Bone marrow (tissue), 2 donors: ENCODE measurements around the gene VWA8.
"Not testable (repeated sequence)": the region's sequence is repeated elsewhere in the genome, so short reads cannot be mapped to it uniquely, and the experiment has no call there.

ENCODE experiments used
- DNase-seq, 2 donors: peaks; one replicate each; lab custom pipeline; 2025; lab: John Stamatoyannopoulos, UW

VWA8 gene

GRCh38 chr13:41643507-41643906 lies 317.4 kb downstream of the VWA8 start:
- DNase-seq, result no peak

- no peak for DNase-seq
These were observed 318.9 kb downstream of the VWA8 start for GRCh38 chr13:41641961-41642360.

- no peak for DNase-seq
These were observed 319.5 kb downstream of the VWA8 start for GRCh38 chr13:41641429-41641828.

- no peak for DNase-seq
These were observed 320.7 kb downstream of the VWA8 start for GRCh38 chr13:41639955-41640780.

- no peak for DNase-seq
These were observed 321.5 kb downstream of the VWA8 start for GRCh38 chr13:41639237-41639904.

GRCh38 chr13:41637586-41637985 lies 323.3 kb downstream of the VWA8 start:
- DNase-seq, result no peak

GRCh38 chr13:41637032-41637431 lies 323.9 kb downstream of the VWA8 start:
- DNase-seq, result not testable (repeated sequence)

GRCh38 chr13:41636590-41636989 lies 324.3 kb downstream of the VWA8 start:
- not testable (repeated sequence) for DNase-seq

- no peak for DNase-seq
These were observed 326.5 kb downstream of the VWA8 start for GRCh38 chr13:41634407-41634806.

GRCh38 chr13:41633776-41634175 lies 327.1 kb downstream of the VWA8 start:
- no peak for DNase-seq

GRCh38 chr13:41631296-41631965 lies 329.5 kb downstream of the VWA8 start:
- DNase-seq, result no peak

- DNase-seq, result no peak
These were observed 333.5 kb downstream of the VWA8 start for GRCh38 chr13:41627425-41627824.

GRCh38 chr13:41624041-41624440 lies 336.9 kb downstream of the VWA8 start:
- no peak for DNase-seq

- no peak for DNase-seq
These were observed 338.2 kb downstream of the VWA8 start for GRCh38 chr13:41622432-41623429.

GRCh38 chr13:41621716-41622431 lies 339.0 kb downstream of the VWA8 start:
- DNase-seq, result no peak

- not testable (repeated sequence) for DNase-seq
These were observed 343.3 kb downstream of the VWA8 start for GRCh38 chr13:41617633-41618032.

- DNase-seq, result no peak
These were observed 344.8 kb downstream of the VWA8 start for GRCh38 chr13:41616151-41616550.

GRCh38 chr13:41615528-41615855 lies 345.4 kb downstream of the VWA8 start:
- DNase-seq, result no peak

GRCh38 chr13:41614671-41615527 lies 346.0 kb downstream of the VWA8 start:
- DNase-seq, result no peak

- DNase-seq, result no peak
These were observed 346.8 kb downstream of the VWA8 start for GRCh38 chr13:41613984-41614661.
